Measurements from ENCODE around the gene PGA5.
"Not testable (repeated sequence)": the region's sequence is repeated elsewhere in the genome, so short reads cannot be mapped to it uniquely, and the experiment has no call there.

DNA sequence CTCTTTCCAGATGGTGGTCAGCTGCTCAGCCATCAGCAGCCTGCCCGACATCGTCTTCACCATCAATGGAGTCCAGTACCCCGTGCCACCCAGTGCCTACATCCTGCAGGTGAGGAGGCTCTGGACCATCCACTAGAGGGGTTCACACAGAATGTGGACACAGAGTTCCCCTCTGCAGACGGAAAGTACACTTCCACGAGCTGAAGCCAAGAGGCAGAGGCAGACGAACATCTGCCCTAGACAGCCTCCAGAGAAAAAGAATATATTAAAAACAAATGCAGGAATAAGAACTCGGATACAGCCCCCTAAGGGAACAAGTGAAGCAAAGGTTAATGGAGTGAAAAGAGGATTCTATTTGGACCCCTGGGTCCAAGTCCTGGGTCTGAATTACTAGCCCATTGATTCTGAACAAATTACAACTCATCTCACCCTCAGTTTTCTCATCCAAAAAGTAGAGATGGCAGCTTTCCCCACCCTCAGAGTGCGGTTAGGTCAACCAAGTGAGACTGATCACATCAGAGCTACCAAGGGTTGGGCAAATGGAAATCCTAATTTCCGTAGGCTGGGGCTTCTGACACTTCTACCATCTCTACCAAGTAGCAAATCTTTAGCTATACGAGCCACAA lies 29.5 kb upstream of the PGA5 start:
- TF ChIP-seq, protein P1, sequence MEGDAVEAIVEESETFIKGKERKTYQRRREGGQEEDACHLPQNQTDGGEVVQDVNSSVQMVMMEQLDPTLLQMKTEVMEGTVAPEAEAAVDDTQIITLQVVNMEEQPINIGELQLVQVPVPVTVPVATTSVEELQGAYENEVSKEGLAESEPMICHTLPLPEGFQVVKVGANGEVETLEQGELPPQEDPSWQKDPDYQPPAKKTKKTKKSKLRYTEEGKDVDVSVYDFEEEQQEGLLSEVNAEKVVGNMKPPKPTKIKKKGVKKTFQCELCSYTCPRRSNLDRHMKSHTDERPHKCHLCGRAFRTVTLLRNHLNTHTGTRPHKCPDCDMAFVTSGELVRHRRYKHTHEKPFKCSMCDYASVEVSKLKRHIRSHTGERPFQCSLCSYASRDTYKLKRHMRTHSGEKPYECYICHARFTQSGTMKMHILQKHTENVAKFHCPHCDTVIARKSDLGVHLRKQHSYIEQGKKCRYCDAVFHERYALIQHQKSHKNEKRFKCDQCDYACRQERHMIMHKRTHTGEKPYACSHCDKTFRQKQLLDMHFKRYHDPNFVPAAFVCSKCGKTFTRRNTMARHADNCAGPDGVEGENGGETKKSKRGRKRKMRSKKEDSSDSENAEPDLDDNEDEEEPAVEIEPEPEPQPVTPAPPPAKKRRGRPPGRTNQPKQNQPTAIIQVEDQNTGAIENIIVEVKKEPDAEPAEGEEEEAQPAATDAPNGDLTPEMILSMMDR (IDR thresholded peaks at IDR 0.05), result not testable (repeated sequence)
- not testable (repeated sequence) for TF ChIP-seq POLR2AphosphoS5 (IDR thresholded peaks at IDR 0.05)
